Activated CD8-positive, alpha-beta T cell treated with anti-CD3 and anti-CD28 coated beads for 36 hours (primary cell): ENCODE measurements around the gene ZNF688. TPM values are rescaled to one million over a fixed set of nuclear protein-coding genes. Genes with fewer than 3 reads are reported as not detected.

Experiments
- ATAC-seq: fragments of 200-7000 bp; cut with Tn5 transposase; one replicate; pipeline ENCODE4 v1.10.0; 2021; ENCODE audit warnings: mild to moderate bottlenecking, moderate library complexity
- CTCF ChIA-PET: fragments of 350-600 bp; sonication (Branson Sonifier 250); formaldehyde crosslinking; loops from one replicate; lab custom pipeline; 2021; ENCODE audit warnings: antibody characterized with exemption; lab: Charles Lee
- POLR2A ChIA-PET: fragments of 350-600 bp; sonication (Branson Sonifier 250); formaldehyde crosslinking; loops from one replicate; lab custom pipeline; 2021; ENCODE audit warnings: antibody characterized with exemption; lab: Charles Lee
- DNase-seq: peaks from one replicate; pipeline ENCODE4 v3.0.0-alpha.2; 2020
- H3K27ac Mint-ChIP-seq: one replicate; pipeline ENCODE4 v1.8.0; 2021; ENCODE audit warnings: mild to moderate bottlenecking, mixed read lengths
- H3K27me3 Mint-ChIP-seq: one replicate; pipeline ENCODE4 v1.8.0; 2021; ENCODE audit warnings: mixed read lengths
- H3K36me3 Mint-ChIP-seq: one replicate; pipeline ENCODE4 v1.8.0; 2021; ENCODE audit warnings: low read depth, mixed read lengths
- H3K4me1 Mint-ChIP-seq: one replicate; pipeline ENCODE4 v1.8.0; 2021; ENCODE audit warnings: low read depth, mixed read lengths
- H3K4me3 Mint-ChIP-seq: one replicate; pipeline ENCODE4 v1.8.0; 2021; ENCODE audit warnings: mild to moderate bottlenecking, moderate library complexity, mixed read lengths
- H3K9me3 Mint-ChIP-seq: one replicate; pipeline ENCODE4 v1.8.0; 2021; ENCODE audit warnings: mixed read lengths
- CTCF ChIP-seq: fragments of 200-600 bp; IDR thresholded peaks from one replicate; pipeline ENCODE4 v1.8.0; 2022; ENCODE audit warnings: antibody characterized with exemption, mild to moderate bottlenecking
- intact Hi-C: fragments of 100-400 bp; cut with micrococcal nuclease; formaldehyde crosslinking; loops from one replicate; pipeline ENCODE4 v1.10.0; 2022
- total RNA-seq, 2 experiments: library from RNA; stranded (reverse); gene quantifications; one replicate each; pipeline ENCODE4 v1.2.3, GENCODE V29; 2021

ZNF688 gene
- total RNA-seq, 2 experiments from 2014 or later = 4.7 to 5.5 TPM

- Mint-ChIP-seq H3K9me3 (no peaks in the 10 kb centered on the region), H3K27me3 (no peaks in the 10 kb centered on the region), H3K4me3 (peak overlapping the region; percentile 88), H3K4me1 (peaks cover 55% of the 10 kb centered on the region), H3K36me3 (peaks cover 39% of the 10 kb centered on the region), H3K27ac (peak overlapping the region; percentile 60)
- ATAC-seq (no peak), DNase-seq (no peak)
- ChIA-PET POLR2A (interaction anchor here (0.7 to 3.2 kb wide), 3 partner anchors 11 to 1711 kb away, joined by 3 to 42 read pairs (median 6); partner anchors contain the start of gene ZNF747), CTCF (interaction anchor here (1.3 to 4.2 kb wide), 2 partner anchors 21 to 29 kb away, joined by 3 to 18 read pairs; partner anchors contain the start of gene ZNF747)
- intact Hi-C loops = loop anchor here (10.0 kb wide), 1 partner anchor 461 kb away; the partner anchor contains the start of genes TBX6 and YPEL3
- no peak for TF ChIP-seq CTCF
Observed at GRCh38 chr16:30556125-30556473, 15.4 kb downstream of the ZNF688 start.

GRCh38 chr16:30555315-30556124, 16.0 kb downstream of the ZNF688 start:
- ATAC-seq = no peak
- peaks cover 56% of the 10 kb centered on the region for H3K4me1 Mint-ChIP-seq
- H3K4me3 Mint-ChIP-seq = peak overlapping the region; percentile 88

DNA sequence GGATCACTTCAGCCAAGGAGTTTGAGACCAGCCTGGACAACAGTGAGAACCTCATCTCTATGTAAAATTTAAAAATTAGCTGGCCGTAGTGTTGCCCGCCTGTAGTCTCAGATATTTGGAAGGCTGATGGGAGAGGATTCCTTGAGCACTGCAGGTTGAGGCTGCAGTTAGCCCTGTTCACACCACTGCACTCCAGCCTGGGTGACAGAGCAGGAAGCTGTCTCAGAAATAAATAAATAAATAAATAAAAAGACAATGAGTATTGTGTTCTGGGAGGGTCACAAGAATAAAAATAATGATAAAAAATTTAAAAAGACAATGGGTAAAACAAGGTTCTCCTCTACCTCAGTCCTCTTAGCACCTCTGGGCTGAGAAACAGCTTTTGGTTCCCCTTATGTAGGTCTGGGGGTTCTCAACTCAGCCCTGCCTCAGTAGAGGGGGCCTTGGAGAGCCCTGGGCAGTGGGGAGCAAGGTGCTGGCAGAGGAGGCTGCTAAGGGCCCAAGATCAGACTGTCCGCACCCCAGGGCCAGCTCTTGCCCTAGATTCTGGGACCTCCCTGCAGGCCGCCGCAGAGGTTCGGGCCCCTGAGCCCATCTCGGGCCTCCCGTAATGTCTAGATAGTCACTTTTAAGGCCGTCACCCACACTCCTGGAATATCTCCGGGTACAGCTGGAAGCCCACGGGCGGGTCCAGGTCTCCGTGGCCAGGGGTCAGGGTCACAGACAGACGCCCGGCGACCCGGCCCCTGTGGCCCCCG, 16.8 kb downstream of the ZNF688 start:
- H3K27me3 Mint-ChIP-seq = no peaks in the 10 kb centered on the region
- ChIA-PET CTCF (interaction anchor here (1.1 kb wide), 1 partner anchor 13 kb away, joined by 3 read pairs; no protein-coding TSS in a partner anchor), POLR2A (interaction anchor here (1.0 to 1.6 kb wide), 5 partner anchors 16 to 54 kb away, joined by 3 to 10 read pairs (median 4); partner anchors contain the start of gene ZNF747)
- peak overlapping the region; percentile 94 for H3K27ac Mint-ChIP-seq
- H3K4me3 Mint-ChIP-seq = no peak overlapping the region
- intact Hi-C loops = loop anchor here (10.0 kb wide), 1 partner anchor 460 kb away; the partner anchor contains the start of genes TBX6 and YPEL3
- H3K9me3 Mint-ChIP-seq = no peaks in the 10 kb centered on the region
- no peak for TF ChIP-seq CTCF
- H3K4me1 Mint-ChIP-seq = peaks cover 58% of the 10 kb centered on the region
- ATAC-seq (no peak), DNase-seq (no peak)
- H3K36me3 Mint-ChIP-seq = peaks cover 39% of the 10 kb centered on the region

More at GRCh38 chr16:30555315-30556124, 16.0 kb downstream of the ZNF688 start:
- TF ChIP-seq CTCF = no peak
- Mint-ChIP-seq H3K36me3 (peaks cover 39% of the 10 kb centered on the region), H3K27ac (peak overlapping the region; percentile 60), H3K27me3 (no peaks in the 10 kb centered on the region), H3K9me3 (no peaks in the 10 kb centered on the region)
- intact Hi-C loops = loop anchor here (10.0 kb wide), 1 partner anchor 461 kb away; the partner anchor contains the start of genes TBX6 and YPEL3
- ChIA-PET POLR2A (interaction anchor here (1.0 to 1.6 kb wide), 4 partner anchors 17 to 53 kb away, joined by 3 to 10 read pairs (median 4); partner anchors contain the start of gene ZNF747), CTCF (no interaction called here)
- no peak for DNase-seq

GRCh38 chr16:30553393-30553899, 18.1 kb downstream of the ZNF688 start:
- ATAC-seq (no peak), DNase-seq (no peak)
- H3K4me3 Mint-ChIP-seq = no peak overlapping the region
- no peaks in the 10 kb centered on the region for H3K27me3 Mint-ChIP-seq
- H3K36me3 Mint-ChIP-seq = peaks cover 39% of the 10 kb centered on the region
- intact Hi-C loops = loop anchor here (10.0 kb wide), 1 partner anchor 459 kb away; the partner anchor contains the start of genes TBX6 and YPEL3
- H3K27ac Mint-ChIP-seq = peak overlapping the region; percentile 94
- peaks cover 58% of the 10 kb centered on the region for H3K4me1 Mint-ChIP-seq
- CTCF ChIA-PET = interaction anchor here (1.1 to 1.2 kb wide), 2 partner anchors 14 to 32 kb away, joined by 3 read pairs; partner anchors contain the start of gene ZNF785
- no peaks in the 10 kb centered on the region for H3K9me3 Mint-ChIP-seq
- POLR2A ChIA-PET = interaction anchor here (0.6 to 2.2 kb wide), 4 partner anchors 12 to 25 kb away, joined by 3 to 17 read pairs (median 4); partner anchors contain the start of gene ZNF747
- TF ChIP-seq CTCF = no peak
